ENCODE results near the gene SLC14A1. TPM values are rescaled to one million over a fixed set of nuclear protein-coding genes. Genes with fewer than 3 reads are reported as not detected.

Gene SLC14A1
- total RNA-seq, 1 experiment from 2014 or later = not detected

GRCh38 chr18:45734944-45735343, 11.0 kb downstream of the SLC14A1 start:
- Histone ChIP-seq H2AFZ (no peak overlapping the region), H3K79me2 (ENCODE audit: low read depth) (no peaks in the 10 kb centered on the region), H3K27me3 (ENCODE audit: insufficient read depth, low read depth) (no peaks in the 10 kb centered on the region), H3K9me3 (ENCODE audit: insufficient read depth, low read depth) (no peaks in the 10 kb centered on the region), H3K4me1 (replicated peaks; ENCODE audit: insufficient read depth) (peaks cover 19% of the 10 kb centered on the region), H3K27ac (no peak overlapping the region), H4K20me1 (ENCODE audit: insufficient read depth) (no peaks in the 10 kb centered on the region), H3K9me2 (ENCODE audit: insufficient read depth) (no peaks in the 10 kb centered on the region), H3F3A (ENCODE audit: insufficient read depth, low read depth) (peaks cover 6% of the 10 kb centered on the region), H3K4me3 (no peak overlapping the region), H3K4me2 (no peak overlapping the region), H3K36me3 (ENCODE audit: low read depth) (no peaks in the 10 kb centered on the region)
- ChIA-PET POLR2A (ENCODE audit: unreplicated experiment) (no interaction called here), CTCF (no interaction called here)
- intact Hi-C loops (cut with micrococcal nuclease; ENCODE audit: unreplicated experiment) = no loop called here
- DNase-seq = no peak
- BruUV-seq (replicated peaks) = no TSS peak
- TF ChIP-seq EZH2 (IDR thresholded peaks at IDR 0.05; ENCODE audit: low read depth) (no peak), CTCF (conservative IDR thresholded peaks at IDR 0.05) (no peak)

- Histone ChIP-seq H3K9me2 (ENCODE audit: insufficient read depth) (no peaks in the 10 kb centered on the region), H3F3A (ENCODE audit: insufficient read depth, low read depth) (no peaks in the 10 kb centered on the region), H3K4me3 (no peak overlapping the region), H3K4me2 (no peak overlapping the region), H3K79me2 (ENCODE audit: low read depth) (no peaks in the 10 kb centered on the region), H3K36me3 (ENCODE audit: low read depth) (no peaks in the 10 kb centered on the region), H3K9me3 (ENCODE audit: insufficient read depth, low read depth) (no peaks in the 10 kb centered on the region), H3K4me1 (replicated peaks; ENCODE audit: insufficient read depth) (no peaks in the 10 kb centered on the region), H2AFZ (no peak overlapping the region), H4K20me1 (ENCODE audit: insufficient read depth) (no peaks in the 10 kb centered on the region), H3K27ac (no peak overlapping the region), H3K27me3 (ENCODE audit: insufficient read depth, low read depth) (no peaks in the 10 kb centered on the region)
- no peak for DNase-seq
- POLR2A ChIA-PET (ENCODE audit: unreplicated experiment) = interaction anchor here (0.7 kb wide), 1 partner anchor 109 kb away, joined by 3 read pairs; no protein-coding TSS in a partner anchor
- no peak for TF ChIP-seq EZH2 (IDR thresholded peaks at IDR 0.05; ENCODE audit: low read depth)
- no peak for TF ChIP-seq CTCF (conservative IDR thresholded peaks at IDR 0.05)
- CTCF ChIA-PET = no interaction called here
- no TSS peak for BruUV-seq (replicated peaks)
- intact Hi-C loops (cut with micrococcal nuclease; ENCODE audit: unreplicated experiment) = no loop called here
These were observed 14.7 kb downstream of the SLC14A1 start for GRCh38 chr18:45738660-45739059.

- BruUV-seq (replicated peaks) = no TSS peak
- no peak overlapping the region for H3K27ac ChIP-seq
- CTCF ChIA-PET = no interaction called here
- H3F3A ChIP-seq (ENCODE audit: insufficient read depth, low read depth) = no peaks in the 10 kb centered on the region
- intact Hi-C loops (cut with micrococcal nuclease; ENCODE audit: unreplicated experiment) = no loop called here
- H3K9me3 ChIP-seq (ENCODE audit: insufficient read depth, low read depth) = no peaks in the 10 kb centered on the region
- no peaks in the 10 kb centered on the region for H3K79me2 ChIP-seq (ENCODE audit: low read depth)
- no peak for DNase-seq
- H4K20me1 ChIP-seq (ENCODE audit: insufficient read depth) = no peaks in the 10 kb centered on the region
- H3K9me2 ChIP-seq (ENCODE audit: insufficient read depth) = no peaks in the 10 kb centered on the region
- H3K27me3 ChIP-seq (ENCODE audit: insufficient read depth, low read depth) = no peaks in the 10 kb centered on the region
- H3K4me3 ChIP-seq = no peak overlapping the region
- POLR2A ChIA-PET (ENCODE audit: unreplicated experiment) = no interaction called here
- H2AFZ ChIP-seq = no peak overlapping the region
- no peak overlapping the region for H3K4me2 ChIP-seq
- no peaks in the 10 kb centered on the region for H3K4me1 ChIP-seq (replicated peaks; ENCODE audit: insufficient read depth)
- TF ChIP-seq EZH2 (IDR thresholded peaks at IDR 0.05; ENCODE audit: low read depth) (no peak), CTCF (conservative IDR thresholded peaks at IDR 0.05) (no peak)
- H3K36me3 ChIP-seq (ENCODE audit: low read depth) = no peaks in the 10 kb centered on the region
These were observed 15.3 kb downstream of the SLC14A1 start for GRCh38 chr18:45739268-45739667.
